Measurements from ENCODE around the gene ATP9B. TPM values are rescaled to one million over a fixed set of nuclear protein-coding genes. Genes with fewer than 3 reads are reported as not detected.

ATP9B gene
- total RNA-seq, 1 experiment from 2014 or later, result 25.5 TPM

DNA sequence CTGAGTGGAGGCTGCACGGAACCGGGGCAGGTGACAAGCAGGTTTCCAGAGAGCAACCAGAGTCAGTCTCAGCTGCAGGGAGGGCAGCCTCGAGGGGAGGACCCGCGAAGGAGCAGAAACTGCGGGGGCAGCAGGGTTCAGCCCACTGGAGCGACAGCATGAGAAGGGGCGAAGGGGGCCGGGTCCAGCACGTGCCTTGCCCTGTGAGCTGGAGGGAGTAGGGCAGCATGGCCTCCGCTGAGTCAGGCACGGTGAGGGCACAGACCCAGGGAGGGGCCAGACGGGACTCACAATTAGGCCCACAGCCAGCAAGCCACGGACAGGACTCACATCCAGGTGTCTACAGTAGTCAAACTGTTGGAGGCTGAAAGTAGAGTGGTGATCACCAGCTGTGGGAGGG, 22.7 kb upstream of the ATP9B start:
- H3K27me3 Mint-ChIP-seq (ENCODE audit: insufficient read depth, unreplicated experiment), result peaks cover 12% of the 10 kb centered on the region
- H3K27ac Mint-ChIP-seq (ENCODE audit: low read depth, unreplicated experiment), result no peak overlapping the region
- no peak for DNase-seq (ENCODE audit: unreplicated experiment)
- CTCF ChIA-PET, result interaction anchor here (1.0 kb wide), 1 partner anchor 334 kb away, joined by 3 read pairs; no protein-coding TSS in a partner anchor
- BruUV-seq (replicated peaks), result no TSS peak
- no peaks in the 10 kb centered on the region for H3K9me3 Mint-ChIP-seq (ENCODE audit: unreplicated experiment)
- H3K4me1 Mint-ChIP-seq (ENCODE audit: insufficient read depth, unreplicated experiment), result no peaks in the 10 kb centered on the region
- no peak overlapping the region for H3K4me3 Mint-ChIP-seq (ENCODE audit: unreplicated experiment)
- TF ChIP-seq, protein P1, sequence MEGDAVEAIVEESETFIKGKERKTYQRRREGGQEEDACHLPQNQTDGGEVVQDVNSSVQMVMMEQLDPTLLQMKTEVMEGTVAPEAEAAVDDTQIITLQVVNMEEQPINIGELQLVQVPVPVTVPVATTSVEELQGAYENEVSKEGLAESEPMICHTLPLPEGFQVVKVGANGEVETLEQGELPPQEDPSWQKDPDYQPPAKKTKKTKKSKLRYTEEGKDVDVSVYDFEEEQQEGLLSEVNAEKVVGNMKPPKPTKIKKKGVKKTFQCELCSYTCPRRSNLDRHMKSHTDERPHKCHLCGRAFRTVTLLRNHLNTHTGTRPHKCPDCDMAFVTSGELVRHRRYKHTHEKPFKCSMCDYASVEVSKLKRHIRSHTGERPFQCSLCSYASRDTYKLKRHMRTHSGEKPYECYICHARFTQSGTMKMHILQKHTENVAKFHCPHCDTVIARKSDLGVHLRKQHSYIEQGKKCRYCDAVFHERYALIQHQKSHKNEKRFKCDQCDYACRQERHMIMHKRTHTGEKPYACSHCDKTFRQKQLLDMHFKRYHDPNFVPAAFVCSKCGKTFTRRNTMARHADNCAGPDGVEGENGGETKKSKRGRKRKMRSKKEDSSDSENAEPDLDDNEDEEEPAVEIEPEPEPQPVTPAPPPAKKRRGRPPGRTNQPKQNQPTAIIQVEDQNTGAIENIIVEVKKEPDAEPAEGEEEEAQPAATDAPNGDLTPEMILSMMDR (IDR thresholded peaks at IDR 0.05; ENCODE audit: unreplicated experiment), result no peak
- H3K36me3 Mint-ChIP-seq (ENCODE audit: insufficient read depth, unreplicated experiment), result no peaks in the 10 kb centered on the region
- intact Hi-C loops (cut with micrococcal nuclease), result no loop called here
- POLR2A ChIA-PET, result no interaction called here

GRCh38 chr18:79047556-79048244, 21.5 kb upstream of the ATP9B start:
- Mint-ChIP-seq H3K4me1 (ENCODE audit: insufficient read depth, unreplicated experiment) (no peaks in the 10 kb centered on the region), H3K4me3 (ENCODE audit: unreplicated experiment) (no peak overlapping the region), H3K27ac (ENCODE audit: low read depth, unreplicated experiment) (no peak overlapping the region), H3K27me3 (ENCODE audit: insufficient read depth, unreplicated experiment) (peaks cover 20% of the 10 kb centered on the region), H3K36me3 (ENCODE audit: insufficient read depth, unreplicated experiment) (no peaks in the 10 kb centered on the region), H3K9me3 (ENCODE audit: unreplicated experiment) (no peaks in the 10 kb centered on the region)
- no TSS peak for BruUV-seq (replicated peaks)
- TF ChIP-seq, protein P1 (IDR thresholded peaks at IDR 0.05; ENCODE audit: unreplicated experiment), result no peak
- intact Hi-C loops (cut with micrococcal nuclease), result no loop called here
- CTCF ChIA-PET, result interaction anchor here (1.0 kb wide), 1 partner anchor 333 kb away, joined by 3 read pairs; no protein-coding TSS in a partner anchor
- POLR2A ChIA-PET, result no interaction called here
- no peak for DNase-seq (ENCODE audit: unreplicated experiment)

- H3K9me3 Mint-ChIP-seq (ENCODE audit: unreplicated experiment), result no peaks in the 10 kb centered on the region
- TF ChIP-seq, protein P1 (IDR thresholded peaks at IDR 0.05; ENCODE audit: unreplicated experiment), result no peak
- no peak overlapping the region for H3K4me3 Mint-ChIP-seq (ENCODE audit: unreplicated experiment)
- no peaks in the 10 kb centered on the region for H3K4me1 Mint-ChIP-seq (ENCODE audit: insufficient read depth, unreplicated experiment)
- intact Hi-C loops (cut with micrococcal nuclease), result no loop called here
- H3K36me3 Mint-ChIP-seq (ENCODE audit: insufficient read depth, unreplicated experiment), result no peaks in the 10 kb centered on the region
- BruUV-seq (replicated peaks), result no TSS peak
- no peak for DNase-seq (ENCODE audit: unreplicated experiment)
- POLR2A ChIA-PET, result no interaction called here
- CTCF ChIA-PET, result no interaction called here
- no peak overlapping the region for H3K27ac Mint-ChIP-seq (ENCODE audit: low read depth, unreplicated experiment)
- H3K27me3 Mint-ChIP-seq (ENCODE audit: insufficient read depth, unreplicated experiment), result peaks cover 26% of the 10 kb centered on the region
Measured at GRCh38 chr18:79048245-79048632, 21.0 kb upstream of the ATP9B start.

DNA sequence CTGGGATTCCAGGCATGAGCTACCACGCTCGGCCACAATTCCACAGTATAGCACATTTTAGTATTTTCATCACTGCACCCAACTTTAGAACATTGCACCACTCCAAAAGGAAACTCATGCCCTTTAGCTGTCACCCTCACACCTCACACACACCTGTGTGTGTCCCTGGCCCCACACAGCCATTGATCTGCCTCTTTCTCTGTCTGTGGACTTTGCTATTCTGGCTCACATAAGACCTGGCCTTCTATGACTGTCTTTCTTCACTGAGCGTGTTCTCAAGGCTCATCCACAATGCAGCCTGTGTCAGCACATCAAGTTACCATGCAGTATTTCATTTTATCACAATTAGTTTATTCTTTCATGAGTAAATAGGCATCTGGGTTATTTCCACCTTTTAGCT, 19.7 kb upstream of the ATP9B start:
- POLR2A ChIA-PET, result no interaction called here
- intact Hi-C loops (cut with micrococcal nuclease), result no loop called here
- TF ChIP-seq, protein P1 (IDR thresholded peaks at IDR 0.05; ENCODE audit: unreplicated experiment), result no peak
- H3K9me3 Mint-ChIP-seq (ENCODE audit: unreplicated experiment), result no peaks in the 10 kb centered on the region
- no peak overlapping the region for H3K27ac Mint-ChIP-seq (ENCODE audit: low read depth, unreplicated experiment)
- no peaks in the 10 kb centered on the region for H3K36me3 Mint-ChIP-seq (ENCODE audit: insufficient read depth, unreplicated experiment)
- H3K4me3 Mint-ChIP-seq (ENCODE audit: unreplicated experiment), result no peak overlapping the region
- CTCF ChIA-PET, result interaction anchor here (0.6 kb wide), 1 partner anchor 89 kb away, joined by 3 read pairs; no protein-coding TSS in a partner anchor
- H3K27me3 Mint-ChIP-seq (ENCODE audit: insufficient read depth, unreplicated experiment), result peaks cover 30% of the 10 kb centered on the region
- H3K4me1 Mint-ChIP-seq (ENCODE audit: insufficient read depth, unreplicated experiment), result no peaks in the 10 kb centered on the region
- DNase-seq (ENCODE audit: unreplicated experiment), result no peak
- no TSS peak for BruUV-seq (replicated peaks)
